SK-N-MC (cell line): ENCODE data around the gene HSD17B1.

Experiments
- EZH2 ChIP-seq: fragments of 200-600 bp; sonication (generic); IDR thresholded peaks from one replicate; pipeline ENCODE4 v1.6.1; 2017; ENCODE audit warnings: antibody characterized with exemption
- FOXP2 ChIP-seq: optimal IDR thresholded peaks from 2 replicates; pipeline ENCODE3; 2011; ENCODE audit warnings: mild to moderate bottlenecking, moderate library complexity; ENCODE audit not compliant: insufficient read depth; ENCODE audit errors: extremely low read length, control extremely low read depth
- POLR2AphosphoS5 ChIP-seq: IDR thresholded peaks from 2 replicates; pipeline ENCODE4 v1.6.1; 2012; ENCODE audit warnings: mild to moderate bottlenecking, low read depth, low read length, borderline replicate concordance

DNA sequence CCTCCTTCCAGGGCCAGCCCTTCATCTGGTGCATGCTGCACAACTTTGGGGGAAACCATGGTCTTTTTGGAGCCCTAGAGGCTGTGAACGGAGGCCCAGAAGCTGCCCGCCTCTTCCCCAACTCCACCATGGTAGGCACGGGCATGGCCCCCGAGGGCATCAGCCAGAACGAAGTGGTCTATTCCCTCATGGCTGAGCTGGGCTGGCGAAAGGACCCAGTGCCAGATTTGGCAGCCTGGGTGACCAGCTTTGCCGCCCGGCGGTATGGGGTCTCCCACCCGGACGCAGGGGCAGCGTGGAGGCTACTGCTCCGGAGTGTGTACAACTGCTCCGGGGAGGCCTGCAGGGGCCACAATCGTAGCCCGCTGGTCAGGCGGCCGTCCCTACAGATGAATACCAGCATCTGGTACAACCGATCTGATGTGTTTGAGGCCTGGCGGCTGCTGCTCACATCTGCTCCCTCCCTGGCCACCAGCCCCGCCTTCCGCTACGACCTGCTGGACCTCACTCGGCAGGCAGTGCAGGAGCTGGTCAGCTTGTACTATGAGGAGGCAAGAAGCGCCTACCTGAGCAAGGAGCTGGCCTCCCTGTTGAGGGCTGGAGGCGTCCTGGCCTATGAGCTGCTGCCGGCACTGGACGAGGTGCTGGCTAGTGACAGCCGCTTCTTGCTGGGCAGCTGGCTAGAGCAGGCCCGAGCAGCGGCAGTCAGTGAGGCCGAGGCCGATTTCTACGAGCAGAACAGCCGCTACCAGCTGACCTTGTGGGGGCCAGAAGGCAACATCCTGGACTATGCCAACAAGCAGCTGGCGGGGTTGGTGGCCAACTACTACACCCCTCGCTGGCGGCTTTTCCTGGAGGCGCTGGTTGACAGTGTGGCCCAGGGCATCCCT, 9.3 kb upstream of the HSD17B1 start:
- TF ChIP-seq EZH2 (no peak), POLR2AphosphoS5 (no peak), FOXP2 (no peak)
